HepG2 (cell line): ENCODE data around the gene CABLES1. TPM values are rescaled to one million over a fixed set of nuclear protein-coding genes. Genes with fewer than 3 reads are reported as not detected.

Experiments used
- ATAC-seq: fragments of 200-7000 bp; cut with Tn5 transposase; 3 replicates; pipeline ENCODE4 v1.9.1; 2020; ENCODE audit warnings: mild to moderate bottlenecking, moderate library complexity
- BruUV-seq: library from RNA; stranded (reverse); fragments of 400-500 nt; replicated peaks from 2 replicates; lab custom pipeline; 2021; lab: Mats Ljungman, UMichigan
- CTCF ChIA-PET: fragments of 300-600 bp; formaldehyde crosslinking; extraction: SDS; loops from one replicate; lab custom pipeline; 2021; ENCODE audit warnings: low total read pairs, inconsistent platforms, low intra/inter-chr PET ratio; lab: Yijun Ruan, JAX
- POLR2A ChIA-PET: fragments of 350-600 bp; sonication (Branson Sonifier 250); formaldehyde crosslinking; loops from one replicate; lab custom pipeline; 2020; ENCODE audit warnings: antibody characterized with exemption, inconsistent platforms; lab: Yijun Ruan, JAX
- DNase-seq: peaks from one replicate; pipeline ENCODE4 v3.0.0-alpha.2; 2015; ENCODE audit warnings: low spot score
- FAIRE-seq: peaks from 3 replicates; lab custom pipeline; 2011; peaks lifted over from hg19 to GRCh38; lab: Jason Lieb, UNC
- H2AFZ ChIP-seq: one replicate; pipeline ENCODE4 v1.6.1; 2011; ENCODE audit warnings: low read length, inconsistent platforms
- H3K27ac ChIP-seq: fragments of 300-600 bp; 3 replicates; pipeline ENCODE4 v1.8.0; 2011; ENCODE audit warnings: mixed run types, mild to moderate bottlenecking, mixed read lengths, low read length, inconsistent platforms; ENCODE audit not compliant: insufficient read depth; ENCODE audit errors: extremely low read length
- H3K27me3 ChIP-seq, 2 experiments: fragments of 200-600 bp in 1 of 2; 2 replicates in 1 of 2; 3 replicates in 1 of 2; pipeline versions ENCODE4 v1.6.0 to v1.8.0; 2011; ENCODE audit warnings: low read length in 2 of 2, mild to moderate bottlenecking in 2 of 2, moderate library complexity in 2 of 2, inconsistent platforms in 1 of 2; ENCODE audit not compliant: insufficient read depth in 2 of 2, control insufficient read depth in 1 of 2
- H3K36me3 ChIP-seq, 2 experiments: fragments of 200-600 bp in 1 of 2; replicated peaks in 1 of 2; 2 replicates in 1 of 2; 3 replicates in 1 of 2; pipeline versions ENCODE4 v1.5.1 to v1.8.0; 2011; ENCODE audit warnings: low read length in 2 of 2, inconsistent platforms in 1 of 2; ENCODE audit not compliant: insufficient read depth in 2 of 2, control insufficient read depth in 1 of 2
- H3K4me1 ChIP-seq: 2 replicates; pipeline ENCODE4 v1.5.1; 2012; ENCODE audit warnings: low read length, inconsistent platforms; ENCODE audit not compliant: insufficient read depth
- H3K4me2 ChIP-seq: 2 replicates; pipeline ENCODE4 v1.6.0; 2011; ENCODE audit warnings: low read depth, low read length, inconsistent platforms
- H3K4me3 ChIP-seq, 3 experiments: fragments of 200-600 bp in 1 of 3; sonication (generic), shearing (Covaris generic) in 1 of 3; replicated peaks in 1 of 3; 2 replicates each; pipeline ENCODE4 v1.5.1; 2011 to 2016; ENCODE audit warnings: low read length in 3 of 3, inconsistent platforms in 2 of 3, low read depth in 2 of 3, mild to moderate bottlenecking in 2 of 3, control low read depth in 1 of 3, mixed read lengths in 1 of 3; ENCODE audit not compliant: insufficient read depth in 1 of 3
- H3K79me2 ChIP-seq: one replicate; pipeline ENCODE4 v1.6.1; 2011; ENCODE audit warnings: low read length, inconsistent platforms; ENCODE audit not compliant: insufficient read depth
- H3K9ac ChIP-seq: 2 replicates; pipeline ENCODE4 v1.6.0; 2011; ENCODE audit warnings: mild to moderate bottlenecking, low read depth, low read length, inconsistent platforms; ENCODE audit not compliant: insufficient read depth
- H3K9me3 ChIP-seq: 2 replicates; pipeline ENCODE4 v1.5.1; 2012; ENCODE audit warnings: mild to moderate bottlenecking, low read length
- H4K20me1 ChIP-seq: 2 replicates; pipeline ENCODE4 v1.6.0; 2011; ENCODE audit warnings: inconsistent platforms, mild to moderate bottlenecking, low read length, moderate library complexity; ENCODE audit not compliant: insufficient read depth
- CEBPG ChIP-seq: IDR thresholded peaks from 2 replicates; pipeline ENCODE4 v1.6.1; 2016
- KAT2B ChIP-seq: fragments of 150-350 bp; IDR thresholded peaks from 2 replicates; pipeline ENCODE4 v1.6.1; 2014; ENCODE audit warnings: low read depth, low read length, borderline replicate concordance
- SATB2 ChIP-seq: sonication (generic); formaldehyde crosslinking; IDR thresholded peaks from 2 replicates; pipeline ENCODE4 v1.5.0; 2020; ENCODE audit warnings: missing genetic modification reagents
- SIX4 ChIP-seq: sonication (generic); formaldehyde crosslinking; IDR thresholded peaks from 2 replicates; pipeline ENCODE4 v1.4.0; 2020; ENCODE audit warnings: missing genetic modification reagents
- SOX5 ChIP-seq: IDR thresholded peaks from 2 replicates; pipeline ENCODE4 v1.6.1; 2016; ENCODE audit warnings: borderline replicate concordance
- TBX2 ChIP-seq: sonication (generic); formaldehyde crosslinking; IDR thresholded peaks from 2 replicates; pipeline ENCODE4 v1.5.0; 2020; ENCODE audit warnings: missing genetic modification reagents, mild to moderate bottlenecking, borderline replicate concordance
- ZBTB4 ChIP-seq: sonication (generic); formaldehyde crosslinking; IDR thresholded peaks from 2 replicates; pipeline ENCODE4 v1.4.0; 2020; ENCODE audit warnings: missing genetic modification reagents, mild to moderate bottlenecking, borderline replicate concordance
- ZFP91 ChIP-seq: sonication (generic); formaldehyde crosslinking; IDR thresholded peaks from 2 replicates; pipeline ENCODE4 v1.9.0; 2022; ENCODE audit warnings: missing genetic modification reagents, mild to moderate bottlenecking, borderline replicate concordance
- ZNF687 ChIP-seq: sonication (generic); formaldehyde crosslinking; IDR thresholded peaks from 2 replicates; pipeline ENCODE4 v1.5.1; 2020; ENCODE audit warnings: mild to moderate bottlenecking, missing genetic modification reagents, moderate library complexity
- ZZZ3 ChIP-seq: sonication (generic); formaldehyde crosslinking; IDR thresholded peaks from 2 replicates; pipeline ENCODE4 v1.4.0; 2020; ENCODE audit warnings: missing genetic modification reagents, mild to moderate bottlenecking, borderline replicate concordance
- WGBS: methylation state at CpG from one replicate; pipeline ENCODE4 v1.1.6; 2017; ENCODE audit warnings: low lambda C conversion rate; 5-methylcytosine and 5-hydroxymethylcytosine counted together
- in situ Hi-C: cut with HindIII; loops from 2 replicates; pipeline ENCODE4 v1.10.0; 2017; ENCODE audit warnings: low pct_unique_long_range_greater_than_20kb; ENCODE audit not compliant: extremely low pct_ligation_motif_present
- intact Hi-C: fragments of 100-400 bp; cut with micrococcal nuclease; formaldehyde crosslinking; loops from one replicate; pipeline ENCODE4 v1.10.0; 2022; ENCODE audit not compliant: unreplicated experiment
- polyA plus RNA-seq, 8 experiments: library from polyadenylated mRNA; depleted of rRNA in 3 of 8; stranded (reverse) in 7 of 8; unstranded in 1 of 8; fragments of >200 nt; fragmentation: Illumina TruSeq in 4 of 8; extraction: Trizol in 4 of 8; gene quantifications; 2 replicates each; pipeline versions ENCODE4 v1.2.1 to v1.2.3, GENCODE V29; 2011 to 2016; ENCODE audit warnings: low read depth in 4 of 8, missing spikeins in 1 of 8, mixed read lengths in 1 of 8; ENCODE audit not compliant: insufficient read depth in 1 of 8
- total RNA-seq, 5 experiments: library from RNA; depleted of rRNA; stranded (reverse); fragments of >200 nt; fragmentation: Illumina TruSeq; extraction: Trizol; gene quantifications; 2 replicates each; pipeline ENCODE4 v1.2.3, GENCODE V29; 2016; ENCODE audit warnings: low read depth in 1 of 5

The CABLES1 gene
- total and polyA plus RNA-seq, 2 of the 13 experiments (the other 11 are each of a cell fraction or from before 2014, with no cell fraction given): 14.7 to 25.8 TPM

GRCh38 chr18:23143016-23143814, 7.9 kb downstream of the CABLES1 start (continued):
- TF ChIP-seq CEBPG (CRISPR knock-in tag) (peak; percentile 64), SOX5 (CRISPR knock-in tag) (peak; percentile 10; the same call in 1 of the 2 replicates)

GRCh38 chr18:23143815-23144261, 8.6 kb downstream of the CABLES1 start:
- Histone ChIP-seq H3K36me3 (no peaks in the 10 kb centered on the region; a peak in 2 of 5 replicates), H4K20me1 (no peaks in the 10 kb centered on the region), H3K9me3 (no peaks in the 10 kb centered on the region), H3K27me3 (no peaks in the 10 kb centered on the region; a peak in 1 of 5 replicates), H3K27ac (peak overlapping the region; percentile 96), H2AFZ (no peak overlapping the region), H3K4me3 (no peak overlapping the region), H3K79me2 (peaks cover 76% of the 10 kb centered on the region), H3K4me1 (peaks cover 98% of the 10 kb centered on the region), H3K9ac (0 out of 2 replicates have a peak overlapping the region, but pooled peaks have one; percentile 21), H3K4me2 (peak overlapping the region; percentile 19; the same call in 1 of the 2 replicates)
- DNase-seq (no peak), ATAC-seq (peak; percentile 4; the same call in 1 of the 3 replicates), FAIRE-seq (no peak)
- 62% methylated on average over 7 of the region's 9 CpGs for WGBS
- intact Hi-C loops (no loop called here), in situ Hi-C loops (no loop called here)
- ChIA-PET POLR2A (interaction anchor here (3.1 kb wide), 1 partner anchor 9 kb away, joined by 12 read pairs; no protein-coding TSS in a partner anchor), CTCF (no interaction called here)
- no TSS peak for BruUV-seq
- TF ChIP-seq ZBTB4 (CRISPR knock-in tag): peak; percentile 82; the same call in 1 of the 2 replicates
- no peak for TF ChIP-seq ZZZ3 (CRISPR knock-in tag)
- TF ChIP-seq SATB2: no peak
- no peak for TF ChIP-seq KAT2B
- TF ChIP-seq TBX2: 0 out of 2 replicates have a peak, but pooled peaks have one; percentile 15
- TF ChIP-seq ZNF687 (CRISPR knock-in tag): peak; percentile 91
- TF ChIP-seq SIX4 (CRISPR knock-in tag): no peak
- TF ChIP-seq ZFP91 (CRISPR knock-in tag): peak; percentile 40; the same call in 1 of the 2 replicates
